HepG2 (cell line): ENCODE data around the gene NPIPB6. TPM values are rescaled to one million over a fixed set of nuclear protein-coding genes. Genes with fewer than 3 reads are reported as not detected.
A peak's percentile ranks its signal among the peaks of the same experiment; 100 is the strongest.
"Not testable (repeated sequence)": the region's sequence is repeated elsewhere in the genome, so short reads cannot be mapped to it uniquely, and the experiment has no call there.

Experiments
- ATAC-seq: fragments of 200-7000 bp; cut with Tn5 transposase; 3 replicates; pipeline ENCODE4 v1.9.1; 2020; ENCODE audit warnings: mild to moderate bottlenecking, moderate library complexity
- BruUV-seq: library from RNA; stranded (reverse); fragments of 400-500 nt; replicated peaks from 2 replicates; lab custom pipeline; 2021; lab: Mats Ljungman, UMichigan
- CTCF ChIA-PET: fragments of 300-600 bp; formaldehyde crosslinking; extraction: SDS; loops from one replicate; lab custom pipeline; 2021; ENCODE audit warnings: low total read pairs, inconsistent platforms, low intra/inter-chr PET ratio; lab: Yijun Ruan, JAX
- POLR2A ChIA-PET: fragments of 350-600 bp; sonication (Branson Sonifier 250); formaldehyde crosslinking; loops from one replicate; lab custom pipeline; 2020; ENCODE audit warnings: antibody characterized with exemption, inconsistent platforms; lab: Yijun Ruan, JAX
- DNase-seq: peaks from one replicate; pipeline ENCODE4 v3.0.0-alpha.2; 2015; ENCODE audit warnings: low spot score
- FAIRE-seq: peaks from 3 replicates; lab custom pipeline; 2011; peaks lifted over from hg19 to GRCh38; lab: Jason Lieb, UNC
- H2AFZ ChIP-seq: one replicate; pipeline ENCODE4 v1.6.1; 2011; ENCODE audit warnings: low read length, inconsistent platforms
- H3K27ac ChIP-seq: fragments of 300-600 bp; 3 replicates; pipeline ENCODE4 v1.8.0; 2011; ENCODE audit warnings: mixed run types, mild to moderate bottlenecking, mixed read lengths, low read length, inconsistent platforms; ENCODE audit not compliant: insufficient read depth; ENCODE audit errors: extremely low read length
- H3K27me3 ChIP-seq, 2 experiments: fragments of 200-600 bp in 1 of 2; 2 replicates in 1 of 2; 3 replicates in 1 of 2; pipeline versions ENCODE4 v1.6.0 to v1.8.0; 2011; ENCODE audit warnings: low read length in 2 of 2, mild to moderate bottlenecking in 2 of 2, moderate library complexity in 2 of 2, inconsistent platforms in 1 of 2; ENCODE audit not compliant: insufficient read depth in 2 of 2, control insufficient read depth in 1 of 2
- H3K36me3 ChIP-seq, 2 experiments: fragments of 200-600 bp in 1 of 2; replicated peaks in 1 of 2; 2 replicates in 1 of 2; 3 replicates in 1 of 2; pipeline versions ENCODE4 v1.5.1 to v1.8.0; 2011; ENCODE audit warnings: low read length in 2 of 2, inconsistent platforms in 1 of 2; ENCODE audit not compliant: insufficient read depth in 2 of 2, control insufficient read depth in 1 of 2
- H3K4me1 ChIP-seq: 2 replicates; pipeline ENCODE4 v1.5.1; 2012; ENCODE audit warnings: low read length, inconsistent platforms; ENCODE audit not compliant: insufficient read depth
- H3K4me2 ChIP-seq: 2 replicates; pipeline ENCODE4 v1.6.0; 2011; ENCODE audit warnings: low read depth, low read length, inconsistent platforms
- H3K4me3 ChIP-seq, 3 experiments: fragments of 200-600 bp in 1 of 3; sonication (generic), shearing (Covaris generic) in 1 of 3; replicated peaks in 1 of 3; 2 replicates each; pipeline ENCODE4 v1.5.1; 2011 to 2016; ENCODE audit warnings: low read length in 3 of 3, inconsistent platforms in 2 of 3, low read depth in 2 of 3, mild to moderate bottlenecking in 2 of 3, control low read depth in 1 of 3, mixed read lengths in 1 of 3; ENCODE audit not compliant: insufficient read depth in 1 of 3
- H3K79me2 ChIP-seq: one replicate; pipeline ENCODE4 v1.6.1; 2011; ENCODE audit warnings: low read length, inconsistent platforms; ENCODE audit not compliant: insufficient read depth
- H3K9ac ChIP-seq: 2 replicates; pipeline ENCODE4 v1.6.0; 2011; ENCODE audit warnings: mild to moderate bottlenecking, low read depth, low read length, inconsistent platforms; ENCODE audit not compliant: insufficient read depth
- H3K9me3 ChIP-seq: 2 replicates; pipeline ENCODE4 v1.5.1; 2012; ENCODE audit warnings: mild to moderate bottlenecking, low read length
- H4K20me1 ChIP-seq: 2 replicates; pipeline ENCODE4 v1.6.0; 2011; ENCODE audit warnings: inconsistent platforms, mild to moderate bottlenecking, low read length, moderate library complexity; ENCODE audit not compliant: insufficient read depth
- WGBS: methylation state at CpG from one replicate; pipeline ENCODE4 v1.1.6; 2017; ENCODE audit warnings: low lambda C conversion rate; 5-methylcytosine and 5-hydroxymethylcytosine counted together
- in situ Hi-C: cut with HindIII; loops from 2 replicates; pipeline ENCODE4 v1.10.0; 2017; ENCODE audit warnings: low pct_unique_long_range_greater_than_20kb; ENCODE audit not compliant: extremely low pct_ligation_motif_present
- intact Hi-C: fragments of 100-400 bp; cut with micrococcal nuclease; formaldehyde crosslinking; loops from one replicate; pipeline ENCODE4 v1.10.0; 2022; ENCODE audit not compliant: unreplicated experiment
- polyA plus RNA-seq, 8 experiments: library from polyadenylated mRNA; depleted of rRNA in 3 of 8; stranded (reverse) in 7 of 8; unstranded in 1 of 8; fragments of >200 nt; fragmentation: Illumina TruSeq in 4 of 8; extraction: Trizol in 4 of 8; gene quantifications; 2 replicates each; pipeline versions ENCODE4 v1.2.1 to v1.2.3, GENCODE V29; 2011 to 2016; ENCODE audit warnings: low read depth in 4 of 8, missing spikeins in 1 of 8, mixed read lengths in 1 of 8; ENCODE audit not compliant: insufficient read depth in 1 of 8
- total RNA-seq, 5 experiments: library from RNA; depleted of rRNA; stranded (reverse); fragments of >200 nt; fragmentation: Illumina TruSeq; extraction: Trizol; gene quantifications; 2 replicates each; pipeline ENCODE4 v1.2.3, GENCODE V29; 2016; ENCODE audit warnings: low read depth in 1 of 5
- TF ChIP-seq, protein P1 (sequence below): sonication (generic); formaldehyde crosslinking; IDR thresholded peaks from 2 replicates; pipeline ENCODE4 v1.5.0; 2020; ENCODE audit warnings: mild to moderate bottlenecking, missing genetic modification reagents

Gene NPIPB6
- total and polyA plus RNA-seq, 2 of the 13 experiments (the other 11 are each of a cell fraction or from before 2014, with no cell fraction given): 0.25 TPM; not detected in 1

DNA sequence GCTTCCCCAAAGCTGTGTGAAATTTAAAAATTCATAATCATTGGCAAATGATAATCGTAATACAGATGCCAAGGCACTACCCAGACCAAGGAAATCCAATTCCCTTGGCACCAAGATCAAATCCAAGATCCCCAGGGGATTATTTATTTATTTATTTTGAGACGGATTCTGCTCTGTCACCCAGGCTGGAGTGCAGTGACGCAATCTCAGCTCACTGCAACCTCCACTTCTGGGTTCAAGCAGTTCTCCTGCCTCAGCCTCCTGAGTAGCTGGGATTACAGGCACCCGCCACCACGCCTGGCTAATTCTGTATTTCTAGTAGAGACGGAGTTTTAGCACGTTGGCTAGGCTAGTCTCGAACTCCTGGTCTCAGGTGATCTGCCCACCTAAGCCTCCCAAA, 27.6 kb downstream of the NPIPB6 start:
- BruUV-seq, H3K9ac ChIP-seq, H3K9me3 ChIP-seq, in situ Hi-C loops, H3K79me2 ChIP-seq, CTCF ChIA-PET, H4K20me1 ChIP-seq, DNase-seq, H2AFZ ChIP-seq, intact Hi-C loops, ATAC-seq, H3K4me2 ChIP-seq, H3K4me3 ChIP-seq, H3K27ac ChIP-seq, FAIRE-seq, POLR2A ChIA-PET, H3K27me3 ChIP-seq, H3K36me3 ChIP-seq: not testable (repeated sequence)
- TF ChIP-seq, protein P1, sequence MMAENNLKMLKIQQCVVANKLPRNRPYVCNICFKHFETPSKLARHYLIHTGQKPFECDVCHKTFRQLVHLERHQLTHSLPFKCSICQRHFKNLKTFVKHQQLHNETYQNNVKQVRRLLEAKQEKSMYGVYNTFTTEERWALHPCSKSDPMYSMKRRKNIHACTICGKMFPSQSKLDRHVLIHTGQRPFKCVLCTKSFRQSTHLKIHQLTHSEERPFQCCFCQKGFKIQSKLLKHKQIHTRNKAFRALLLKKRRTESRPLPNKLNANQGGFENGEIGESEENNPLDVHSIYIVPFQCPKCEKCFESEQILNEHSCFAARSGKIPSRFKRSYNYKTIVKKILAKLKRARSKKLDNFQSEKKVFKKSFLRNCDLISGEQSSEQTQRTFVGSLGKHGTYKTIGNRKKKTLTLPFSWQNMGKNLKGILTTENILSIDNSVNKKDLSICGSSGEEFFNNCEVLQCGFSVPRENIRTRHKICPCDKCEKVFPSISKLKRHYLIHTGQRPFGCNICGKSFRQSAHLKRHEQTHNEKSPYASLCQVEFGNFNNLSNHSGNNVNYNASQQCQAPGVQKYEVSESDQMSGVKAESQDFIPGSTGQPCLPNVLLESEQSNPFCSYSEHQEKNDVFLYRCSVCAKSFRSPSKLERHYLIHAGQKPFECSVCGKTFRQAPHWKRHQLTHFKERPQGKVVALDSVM (CRISPR knock-in tag): peak; percentile 37; the same call in 1 of the 2 replicates
- WGBS: 61% methylated on average over 5 of the region's 8 CpGs
- H3K4me1 ChIP-seq: peaks cover 11% of the 10 kb centered on the region

DNA sequence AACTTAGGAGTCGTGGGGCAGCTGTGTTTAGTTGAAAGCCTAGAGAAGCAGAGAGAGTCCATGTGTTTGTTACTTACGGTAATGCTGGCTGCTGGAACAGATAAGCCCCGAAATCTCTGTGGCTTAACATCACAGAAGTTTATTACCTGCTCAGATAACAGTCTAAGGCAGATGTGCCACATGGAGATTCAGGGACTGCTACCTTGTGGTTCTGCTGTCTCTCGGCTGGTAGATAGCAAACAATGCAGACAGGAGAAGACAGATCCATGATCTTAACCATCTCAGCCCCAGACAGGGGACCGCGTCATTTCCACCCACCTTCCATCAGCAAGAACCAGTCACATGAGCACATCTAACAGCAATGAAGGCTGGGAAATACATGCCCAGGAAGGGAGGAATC, 30.7 kb downstream of the NPIPB6 start:
- H3K4me3 ChIP-seq, FAIRE-seq, ATAC-seq, H3K4me2 ChIP-seq, POLR2A ChIA-PET, H3K79me2 ChIP-seq, H2AFZ ChIP-seq, H3K9me3 ChIP-seq, H3K9ac ChIP-seq, H4K20me1 ChIP-seq, H3K36me3 ChIP-seq, DNase-seq, in situ Hi-C loops, CTCF ChIA-PET, intact Hi-C loops, H3K27me3 ChIP-seq, BruUV-seq, H3K27ac ChIP-seq: not testable (repeated sequence)
- H3K4me1 ChIP-seq: peaks cover 16% of the 10 kb centered on the region
- 24% methylated on average over 6 of the region's 6 CpGs for WGBS
